ENCODE results near the gene SERTAD3.
"Not testable (repeated sequence)": the region's sequence is repeated elsewhere in the genome, so short reads cannot be mapped to it uniquely, and the experiment has no call there.

The SERTAD3 gene

DNA sequence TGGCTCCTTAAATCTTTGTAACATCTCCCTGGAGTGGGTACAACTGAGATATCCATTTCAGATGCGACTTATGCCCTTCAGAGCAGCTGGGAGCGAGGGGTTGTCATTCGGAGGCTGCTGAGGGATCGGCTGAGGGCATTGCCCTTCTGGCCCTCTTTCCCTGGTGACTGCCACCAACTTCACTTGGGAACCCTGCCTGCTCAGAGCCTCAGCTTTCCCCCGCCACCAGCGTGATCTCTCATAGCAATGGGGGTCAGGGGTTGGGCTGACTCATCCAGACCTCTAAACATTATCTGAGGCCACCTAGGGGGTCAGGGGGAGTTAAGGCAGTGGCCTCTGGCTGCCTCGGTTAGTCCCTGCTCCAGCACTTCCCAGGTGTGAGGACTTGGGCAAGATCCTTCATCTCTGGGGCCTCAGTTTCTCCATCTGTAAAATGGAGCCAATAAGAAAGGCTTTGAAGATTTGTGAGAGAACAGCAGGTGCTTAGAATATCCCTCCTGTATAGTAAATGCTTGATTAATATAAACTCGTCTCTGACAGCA, 32.1 kb downstream of the SERTAD3 start:
- no peak for DNase-seq (ENCODE audit: extremely low read depth in 1 of 2, low read depth in 1 of 2)

DNA sequence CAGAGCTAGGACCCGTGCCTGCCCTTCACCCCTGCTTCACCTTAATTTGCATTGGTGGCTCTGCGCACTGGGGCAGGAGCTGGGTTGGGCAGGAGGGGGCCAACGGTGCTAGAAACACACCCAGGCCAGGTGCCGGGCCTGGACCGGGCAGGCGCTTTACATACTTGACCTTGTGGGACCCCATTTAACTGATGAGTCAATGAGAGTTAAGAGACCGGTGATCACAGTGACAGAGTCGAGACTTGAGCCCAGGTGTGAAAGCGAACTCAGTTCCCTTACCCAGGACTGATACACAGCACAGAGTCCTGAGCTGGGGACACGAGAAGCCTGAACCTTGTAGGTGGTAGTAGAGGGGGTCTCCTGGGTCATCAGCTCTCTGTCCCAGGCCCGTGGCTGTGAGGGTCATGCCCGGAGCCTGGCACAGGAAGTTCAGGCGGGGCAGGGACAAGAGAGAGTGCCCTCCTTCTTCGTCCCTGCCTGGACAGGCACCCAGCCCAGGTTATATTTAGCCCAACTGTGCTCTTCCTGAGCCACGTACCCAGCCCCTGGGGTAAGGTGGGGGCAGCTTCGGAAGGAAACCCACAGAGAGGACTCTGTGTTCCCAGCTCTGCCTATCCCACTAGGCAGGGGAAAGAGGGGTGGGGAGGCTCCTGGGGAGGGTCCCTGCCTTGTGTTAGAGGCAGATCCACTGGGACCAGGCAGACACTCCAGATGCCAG, 32.9 kb downstream of the SERTAD3 start:
- DNase-seq (ENCODE audit: extremely low read depth in 1 of 2, low read depth in 1 of 2): no peak

DNA sequence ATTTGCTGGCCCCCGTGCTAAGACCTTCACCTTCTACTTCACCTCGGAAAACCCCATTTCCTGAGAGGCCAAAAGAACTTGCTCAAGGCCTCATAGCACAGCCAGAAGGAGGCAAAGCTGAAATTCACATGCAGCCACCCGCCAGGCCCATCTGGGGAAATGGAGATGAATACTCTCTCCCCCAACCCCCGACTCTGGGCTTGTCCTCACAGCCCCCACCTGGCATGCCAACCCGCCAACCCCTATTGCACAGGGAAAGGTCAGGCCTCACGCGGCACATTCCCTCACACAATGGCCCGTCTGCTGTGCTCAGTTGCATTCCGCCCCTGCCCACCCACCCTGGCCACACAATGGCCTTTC, 34.1 kb downstream of the SERTAD3 start:
- DNase-seq (ENCODE audit: extremely low read depth in 1 of 2, low read depth in 1 of 2): no peak

DNA sequence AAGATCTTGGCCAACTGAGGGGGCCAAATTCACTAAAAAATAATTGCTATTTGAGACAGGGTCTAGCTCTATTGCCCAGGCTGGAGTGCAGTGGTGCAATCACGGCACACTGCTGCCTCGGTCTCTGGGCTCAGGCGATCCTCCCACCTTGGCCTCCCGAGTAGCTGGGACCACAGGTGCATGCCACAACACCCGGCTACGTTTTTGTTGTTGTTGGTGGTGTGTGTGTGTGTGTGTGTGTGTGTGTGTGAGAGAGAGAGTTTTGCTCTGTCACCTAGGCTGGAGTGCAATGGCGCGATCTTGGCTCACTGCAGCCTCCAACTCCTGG, 35.6 kb downstream of the SERTAD3 start:
- not testable (repeated sequence) for DNase-seq (ENCODE audit: extremely low read depth in 1 of 2, low read depth in 1 of 2)

DNA sequence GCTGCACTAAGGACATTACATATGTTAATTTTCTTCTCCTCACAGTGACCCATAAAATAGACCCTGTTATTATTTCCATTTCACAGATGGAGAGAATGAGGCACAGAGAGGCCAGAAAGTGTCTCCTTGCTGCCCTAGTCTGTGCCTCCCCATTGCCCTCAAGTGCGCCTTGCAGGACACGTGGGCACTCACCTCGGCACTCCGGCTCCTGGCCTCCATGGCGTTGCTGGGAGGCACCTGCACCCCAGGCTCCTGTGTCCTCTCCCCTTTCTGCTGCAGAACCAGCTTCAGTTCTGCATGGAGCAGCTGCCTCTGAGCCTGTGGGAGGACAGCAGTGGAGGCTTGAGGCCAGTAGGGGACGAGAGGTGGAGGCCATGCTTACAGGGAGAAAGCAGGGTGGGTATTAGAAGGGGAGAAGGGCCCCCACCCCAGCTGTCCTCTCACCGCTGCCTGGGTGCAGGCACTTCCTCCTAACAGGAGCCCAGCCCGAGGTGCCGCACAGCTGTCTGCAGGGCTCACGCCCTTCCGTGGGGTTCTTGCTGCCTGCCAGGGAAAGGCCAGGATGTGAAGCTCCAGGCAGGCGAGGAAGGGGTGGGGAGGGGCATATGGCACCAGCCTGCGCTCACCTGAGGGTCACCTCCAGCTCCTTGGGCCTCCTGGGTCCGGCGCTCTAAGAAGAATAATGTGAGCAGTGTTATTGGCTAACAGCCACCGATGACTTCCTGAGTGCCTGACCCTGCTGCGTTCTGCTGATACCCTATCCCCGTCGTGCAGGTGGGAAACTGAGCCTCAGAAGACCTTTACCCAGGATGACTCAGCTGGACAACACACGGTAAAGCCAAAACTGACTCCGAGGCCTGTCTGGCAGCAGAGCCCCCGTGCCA, 36.2 kb downstream of the SERTAD3 start:
- DNase-seq (ENCODE audit: extremely low read depth in 1 of 2, low read depth in 1 of 2): no peak

DNA sequence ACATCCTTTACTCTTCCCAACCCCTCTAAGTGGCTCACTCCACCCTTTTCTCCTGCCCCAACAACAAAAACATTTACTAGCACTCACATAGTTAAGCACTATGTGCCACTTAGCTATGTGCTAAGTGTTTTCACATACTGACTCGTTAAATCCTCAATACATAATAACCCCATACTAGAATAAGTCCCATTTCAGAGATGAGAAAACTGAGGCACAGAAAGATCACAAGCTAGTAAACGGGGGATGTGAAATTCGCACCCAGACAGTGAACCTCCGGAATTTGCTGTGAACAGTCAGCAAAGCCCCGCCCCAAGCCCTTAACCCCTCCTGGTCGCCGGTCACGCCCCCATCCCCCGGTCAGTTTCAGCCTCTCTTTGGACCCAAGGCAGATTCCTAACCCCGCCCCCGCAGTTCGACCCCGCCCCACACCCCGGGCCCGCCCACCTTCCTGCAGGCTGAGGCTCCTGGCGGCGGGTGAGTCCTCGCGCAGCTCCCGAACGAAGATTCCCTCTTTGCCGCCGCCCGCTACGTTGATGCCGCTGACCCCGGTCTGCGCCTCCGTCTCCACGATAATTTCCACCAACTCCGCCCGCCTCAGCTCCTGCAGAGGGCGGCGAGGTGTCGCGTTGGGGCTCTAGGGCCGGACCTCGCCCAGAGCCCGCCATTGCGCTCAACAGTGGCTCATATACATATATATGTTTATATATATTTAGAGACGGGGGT, 40.7 kb downstream of the SERTAD3 start:
- DNase-seq (ENCODE audit: extremely low read depth in 1 of 2, low read depth in 1 of 2): peak; percentile 70 to 87

DNA sequence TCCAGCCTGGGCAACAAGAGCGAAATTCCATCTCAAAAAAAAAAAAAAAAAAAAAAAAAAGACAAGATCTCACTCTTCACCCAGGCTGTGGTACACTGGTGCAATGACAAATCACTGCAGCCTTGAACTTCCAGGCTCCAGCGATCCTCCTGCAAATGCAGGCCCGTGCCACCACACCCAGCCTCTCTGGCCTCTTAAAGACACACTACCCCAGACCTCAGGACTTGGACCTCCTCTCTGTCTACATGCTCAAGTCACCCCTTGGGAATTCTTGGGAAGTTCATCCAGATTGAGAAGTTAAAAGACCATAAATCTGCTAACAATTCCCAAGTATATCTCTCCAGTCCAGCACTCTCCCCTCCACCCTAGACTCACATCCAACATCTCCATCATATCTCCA, 43.6 kb downstream of the SERTAD3 start:
- DNase-seq (ENCODE audit: extremely low read depth in 1 of 2, low read depth in 1 of 2): no peak

- DNase-seq (ENCODE audit: extremely low read depth in 1 of 2, low read depth in 1 of 2): peak in 1 of 2 donors; percentile 63
Measured at GRCh38 chr19:40398417-40399131, 45.6 kb downstream of the SERTAD3 start.

- no peak for DNase-seq (ENCODE audit: extremely low read depth in 1 of 2, low read depth in 1 of 2)
Measured at GRCh38 chr19:40397568-40397906, 46.6 kb downstream of the SERTAD3 start.

DNA sequence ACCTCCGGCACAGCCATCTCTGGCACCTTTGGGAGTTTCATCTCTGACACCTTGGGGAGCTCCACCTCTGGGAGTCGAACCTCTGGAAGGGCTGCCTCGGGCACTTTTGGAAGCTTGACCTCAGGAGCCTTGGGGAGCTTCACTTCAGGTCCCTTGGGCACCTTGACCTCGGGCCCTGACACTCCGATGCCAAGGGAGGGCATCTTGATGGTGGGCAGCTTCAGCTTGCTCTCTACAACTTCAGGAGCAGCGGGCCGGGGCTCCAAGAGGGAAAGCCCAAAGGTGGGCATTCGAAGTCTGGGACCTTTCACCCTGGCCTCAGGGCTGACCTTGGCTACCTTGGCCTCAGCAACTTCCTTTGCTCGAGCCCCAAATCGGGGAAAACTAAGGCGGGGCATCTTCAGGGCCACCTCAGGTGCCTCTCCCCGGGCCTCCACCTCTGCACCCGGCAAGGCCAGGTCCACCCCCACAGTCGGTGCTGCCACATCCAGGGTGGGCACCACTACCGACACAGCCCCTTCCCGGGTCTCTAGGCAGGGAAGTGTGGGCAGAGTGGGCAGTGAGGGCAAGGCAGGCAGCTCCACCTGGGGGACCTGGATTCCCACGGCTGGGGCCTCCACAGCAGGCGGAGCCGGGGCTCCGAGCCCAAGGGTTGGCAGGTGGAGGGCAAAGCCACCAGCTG, 47.1 kb downstream of the SERTAD3 start:
- DNase-seq (ENCODE audit: extremely low read depth in 1 of 2, low read depth in 1 of 2): no peak

GRCh38 chr19:40395956-40396355, 48.2 kb downstream of the SERTAD3 start:
- no peak for DNase-seq (ENCODE audit: extremely low read depth in 1 of 2, low read depth in 1 of 2)

DNA sequence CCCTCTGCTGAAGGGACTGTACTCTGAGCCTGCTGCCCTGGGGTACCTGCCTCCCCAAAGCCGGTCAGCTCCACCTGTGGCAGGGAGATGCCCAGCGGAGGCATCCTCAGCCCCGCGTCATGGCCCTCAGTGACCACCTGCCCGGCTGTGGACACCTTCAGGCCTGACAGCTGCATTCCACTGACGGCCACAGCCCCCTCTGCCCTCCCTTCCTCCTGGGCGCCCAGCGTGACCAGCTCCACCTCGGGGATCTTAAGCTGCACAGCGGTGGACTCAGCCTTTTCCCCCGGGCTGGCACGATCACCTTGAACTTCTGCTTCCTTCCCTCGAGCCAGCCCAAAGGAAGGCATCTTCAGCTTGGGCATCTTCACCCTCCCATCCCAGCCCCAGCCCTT, 49.3 kb downstream of the SERTAD3 start:
- DNase-seq (ENCODE audit: extremely low read depth in 1 of 2, low read depth in 1 of 2): no peak

DNA sequence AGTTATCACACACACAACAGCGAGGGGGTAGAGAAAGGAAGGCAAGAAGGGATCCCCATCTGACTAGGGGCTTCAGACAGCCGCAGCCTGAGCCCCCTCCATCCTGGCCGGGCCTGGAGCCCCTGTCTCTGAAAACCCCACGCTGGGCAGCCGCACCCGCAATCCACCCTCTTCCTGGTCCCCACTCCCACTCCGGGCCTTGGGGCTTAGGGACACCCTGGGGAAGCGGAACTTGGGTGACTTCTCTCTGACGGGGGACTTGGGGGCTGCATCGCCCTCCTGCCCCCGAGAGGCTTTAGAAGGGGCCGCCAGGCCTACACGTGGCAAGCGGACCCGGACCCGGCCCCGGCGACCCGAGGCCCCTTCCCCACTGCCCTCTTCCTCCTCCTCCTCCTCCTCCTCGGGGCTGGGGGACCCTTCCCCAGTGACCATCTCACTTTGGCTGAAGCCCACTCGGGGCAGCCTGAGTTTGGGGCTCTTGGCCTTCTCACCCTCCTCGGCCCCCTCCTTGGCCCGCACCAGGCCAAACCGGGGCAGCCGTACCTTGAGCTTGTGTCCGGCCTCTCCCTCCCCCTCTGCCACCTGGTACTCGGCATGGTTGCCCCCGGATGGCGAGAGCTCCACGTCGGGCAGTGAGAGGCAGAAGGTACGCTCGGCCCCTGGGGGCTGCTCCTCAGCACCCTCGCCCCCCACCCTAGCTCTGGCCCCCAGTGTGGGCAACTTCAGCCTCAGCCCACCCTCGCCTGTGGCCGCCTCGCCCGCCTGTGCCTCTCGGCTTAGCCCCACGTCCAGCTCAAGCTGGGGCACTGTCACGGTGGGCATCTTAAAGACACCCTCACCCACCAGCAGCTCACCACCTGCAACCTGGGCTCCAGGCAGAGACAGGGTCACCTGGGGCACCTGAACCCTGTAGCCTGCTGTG, 50.0 kb downstream of the SERTAD3 start:
- DNase-seq (ENCODE audit: extremely low read depth in 1 of 2, low read depth in 1 of 2): no peak

DNA sequence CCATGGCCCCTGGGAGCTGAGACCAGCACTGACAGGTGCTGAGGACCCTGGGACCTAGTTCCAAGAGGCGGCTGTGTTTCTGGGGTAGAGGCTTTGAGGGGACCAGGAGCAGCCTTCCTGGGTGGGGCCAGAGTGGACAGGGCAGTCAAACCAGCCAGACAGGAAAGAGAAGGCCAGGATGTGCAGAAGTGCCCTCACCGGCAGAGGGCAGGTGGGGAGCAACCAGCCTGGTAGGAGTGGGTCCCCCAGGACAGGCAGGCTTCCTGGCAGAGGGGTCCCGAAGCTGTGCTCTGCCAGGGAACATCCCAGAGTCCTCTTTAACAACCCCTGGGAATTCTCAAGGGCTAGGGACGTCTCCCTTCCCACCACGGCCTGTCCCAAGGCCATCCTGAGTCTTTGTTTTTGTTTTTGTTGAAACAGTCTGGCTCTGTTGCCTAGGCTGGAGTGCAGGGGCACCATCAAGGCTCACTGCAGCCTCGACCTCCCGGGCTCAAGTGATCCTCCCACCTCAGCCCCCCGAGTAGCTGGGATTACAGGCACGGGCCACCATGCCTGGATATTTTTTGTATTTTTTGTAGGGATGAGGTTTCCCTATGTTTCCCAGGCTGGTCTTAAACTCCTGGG, 51.1 kb downstream of the SERTAD3 start:
- no peak for DNase-seq (ENCODE audit: extremely low read depth in 1 of 2, low read depth in 1 of 2)

DNA sequence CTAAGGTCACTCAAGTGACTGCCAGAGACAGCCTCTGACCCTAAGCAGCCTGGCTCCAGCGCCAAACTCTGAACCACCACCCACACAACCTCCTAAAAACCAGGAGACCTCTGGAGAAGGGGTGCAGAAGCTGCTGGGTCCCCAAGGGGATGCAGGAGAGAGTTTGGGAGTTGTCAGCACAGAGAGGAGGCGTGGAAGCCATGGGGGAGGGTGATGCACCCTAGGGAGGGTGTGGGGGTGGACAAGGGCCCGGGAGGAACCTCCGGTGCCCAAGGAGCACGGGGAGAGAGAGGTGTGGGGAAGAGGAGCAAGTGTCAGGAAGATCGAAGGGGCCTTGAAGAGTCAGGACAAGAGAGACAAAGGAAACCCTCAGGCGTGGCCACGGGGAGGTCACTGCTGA, 52.0 kb downstream of the SERTAD3 start:
- DNase-seq (ENCODE audit: extremely low read depth in 1 of 2, low read depth in 1 of 2): no peak

All from stimulated activated CD8-positive, alpha-beta memory T cell treated with anti-CD3 and anti-CD28 coated beads, Interleukin-7, amount 100 ng/mL, for 48 hours (primary cell).